Measurements from ENCODE around the gene AQP2. TPM values are rescaled to one million over a fixed set of nuclear protein-coding genes. Genes with fewer than 3 reads are reported as not detected.

AQP2 gene
- polyA plus RNA-seq, 4 donors, result 0.04 TPM; not detected in 3

DNA sequence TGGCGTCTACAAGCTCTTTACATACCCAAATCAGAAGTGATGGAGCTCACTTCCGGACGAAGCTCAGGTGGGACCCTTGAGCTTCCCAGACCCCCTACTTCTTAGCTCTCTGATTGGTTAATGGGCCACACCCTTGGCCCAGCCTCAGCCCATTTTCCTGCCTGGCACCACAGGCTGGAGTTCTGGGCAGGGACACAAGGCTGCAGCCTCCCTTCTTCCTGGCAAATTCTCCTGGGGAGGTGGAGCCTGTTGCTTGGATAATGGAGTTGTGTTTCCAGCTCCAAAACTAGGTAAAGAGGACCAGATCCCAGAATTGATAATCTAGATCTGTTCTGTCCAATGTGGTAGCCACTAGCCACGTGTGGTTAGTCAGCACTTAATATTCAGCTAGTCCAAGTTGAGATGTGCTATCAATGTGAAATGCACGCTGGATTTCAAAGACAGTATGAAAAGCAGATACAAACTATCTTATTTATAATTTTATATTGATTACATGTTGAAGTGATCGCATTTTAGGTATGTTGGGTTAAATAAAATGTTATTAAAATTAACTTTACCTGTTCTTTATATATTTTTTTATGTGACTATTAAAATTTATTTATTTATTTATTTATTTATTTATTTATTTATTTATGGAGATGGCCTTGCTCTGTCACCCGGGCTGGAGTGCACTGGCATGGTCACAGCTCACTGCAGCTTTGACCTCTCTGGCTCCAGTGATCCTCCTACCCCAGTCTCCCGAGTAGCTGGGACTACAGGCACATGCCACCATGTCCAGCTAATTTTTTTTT lies 34.2 kb upstream of the AQP2 start:
- no peak for DNase-seq
- WGBS, 3 donors, result 76 to 84% (median 77%) methylated on average over 8 of the region's 8 CpGs
- Histone ChIP-seq H3K27me3 (ENCODE audit: control insufficient read depth in 3 of 3, insufficient read depth in 3 of 3, low read length in 3 of 3) (no peaks in the 10 kb centered on the region), H3K27ac (ENCODE audit: low read depth in 1 of 3, low read length in 2 of 3) (no peak overlapping the region), H3K9me3 (ENCODE audit: control insufficient read depth in 2 of 2, insufficient read depth in 1 of 2, low read depth in 1 of 2, low read length in 1 of 2) (no peaks in the 10 kb centered on the region), H3K4me1 (ENCODE audit: control insufficient read depth in 3 of 3, insufficient read depth in 2 of 3, low read depth in 1 of 3, low read length in 2 of 3) (no peaks in the 10 kb centered on the region), H3K36me3 (ENCODE audit: control insufficient read depth in 3 of 3, insufficient read depth in 2 of 3, low read depth in 1 of 3, low read length in 3 of 3) (no peaks in the 10 kb centered on the region), H3K4me3 (ENCODE audit: low read depth in 1 of 3, low read length in 3 of 3) (no peak overlapping the region)
- FAIRE-seq, result no peak

GRCh38 chr12:49917166-49917787 lies 33.3 kb upstream of the AQP2 start:
- Histone ChIP-seq H3K36me3 (ENCODE audit: control insufficient read depth in 3 of 3, insufficient read depth in 2 of 3, low read depth in 1 of 3, low read length in 3 of 3) (no peaks in the 10 kb centered on the region), H3K4me1 (ENCODE audit: control insufficient read depth in 3 of 3, insufficient read depth in 2 of 3, low read depth in 1 of 3, low read length in 2 of 3) (no peaks in the 10 kb centered on the region), H3K27ac (ENCODE audit: low read depth in 1 of 3, low read length in 2 of 3) (no peak overlapping the region), H3K4me3 (ENCODE audit: low read depth in 1 of 3, low read length in 3 of 3) (no peak overlapping the region), H3K27me3 (ENCODE audit: control insufficient read depth in 3 of 3, insufficient read depth in 3 of 3, low read length in 3 of 3) (no peaks in the 10 kb centered on the region), H3K9me3 (ENCODE audit: control insufficient read depth in 2 of 2, insufficient read depth in 1 of 2, low read depth in 1 of 2, low read length in 1 of 2) (no peaks in the 10 kb centered on the region)
- 74 to 91% (median 85%) methylated on average over 12 of the region's 12 CpGs for WGBS, 3 donors
- no peak for FAIRE-seq
- no peak for DNase-seq

- Histone ChIP-seq H3K27me3 (ENCODE audit: control insufficient read depth in 3 of 3, insufficient read depth in 3 of 3, low read length in 3 of 3) (no peaks in the 10 kb centered on the region), H3K4me3 (ENCODE audit: low read depth in 1 of 3, low read length in 3 of 3) (no peak overlapping the region), H3K27ac (ENCODE audit: low read depth in 1 of 3, low read length in 2 of 3) (no peak overlapping the region), H3K9me3 (ENCODE audit: control insufficient read depth in 2 of 2, insufficient read depth in 1 of 2, low read depth in 1 of 2, low read length in 1 of 2) (no peaks in the 10 kb centered on the region), H3K4me1 (ENCODE audit: control insufficient read depth in 3 of 3, insufficient read depth in 2 of 3, low read depth in 1 of 3, low read length in 2 of 3) (no peaks in the 10 kb centered on the region), H3K36me3 (ENCODE audit: control insufficient read depth in 3 of 3, insufficient read depth in 2 of 3, low read depth in 1 of 3, low read length in 3 of 3) (no peaks in the 10 kb centered on the region)
- DNase-seq, result no peak
- WGBS, 3 donors, result 74 to 83% (median 75%) methylated on average over 5 of the region's 5 CpGs
- no peak for FAIRE-seq
Observed at GRCh38 chr12:49917788-49918173, 32.8 kb upstream of the AQP2 start.

GRCh38 chr12:49920241-49920914 lies 30.2 kb upstream of the AQP2 start:
- Histone ChIP-seq H3K27ac (ENCODE audit: low read depth in 1 of 3, low read length in 2 of 3) (no peak overlapping the region), H3K9me3 (ENCODE audit: control insufficient read depth in 2 of 2, insufficient read depth in 1 of 2, low read depth in 1 of 2, low read length in 1 of 2) (no peaks in the 10 kb centered on the region), H3K27me3 (ENCODE audit: control insufficient read depth in 3 of 3, insufficient read depth in 3 of 3, low read length in 3 of 3) (no peaks in the 10 kb centered on the region), H3K4me1 (ENCODE audit: control insufficient read depth in 3 of 3, insufficient read depth in 2 of 3, low read depth in 1 of 3, low read length in 2 of 3) (no peaks in the 10 kb centered on the region), H3K4me3 (ENCODE audit: low read depth in 1 of 3, low read length in 3 of 3) (no peak overlapping the region), H3K36me3 (ENCODE audit: control insufficient read depth in 3 of 3, insufficient read depth in 2 of 3, low read depth in 1 of 3, low read length in 3 of 3) (no peaks in the 10 kb centered on the region)
- FAIRE-seq (no peak), DNase-seq (no peak)
- WGBS, 3 donors, result 40 to 54% (median 49%) methylated on average over 12 of the region's 12 CpGs

DNA sequence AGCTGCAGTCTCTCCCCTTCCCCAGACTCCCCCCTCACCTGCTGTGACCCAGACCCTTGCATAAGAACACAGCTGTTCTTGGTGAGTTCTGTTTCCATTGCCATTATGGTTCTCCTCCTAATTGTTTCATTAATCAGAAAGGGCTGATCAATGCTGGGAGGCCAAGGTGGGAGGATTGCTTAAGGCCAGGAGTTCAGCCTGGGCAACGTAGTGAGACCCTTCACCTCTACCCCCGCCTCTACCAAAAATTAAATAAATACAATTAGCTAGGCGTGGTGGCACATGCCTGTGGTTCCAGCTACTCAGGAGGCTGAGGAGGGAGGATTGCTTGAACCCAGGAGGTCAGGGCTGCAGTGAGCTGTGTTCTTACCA lies 29.6 kb upstream of the AQP2 start:
- no peak overlapping the region for H3K27ac ChIP-seq (ENCODE audit: low read depth in 1 of 3, low read length in 2 of 3)
- H3K4me1 ChIP-seq (ENCODE audit: control insufficient read depth in 3 of 3, insufficient read depth in 2 of 3, low read depth in 1 of 3, low read length in 2 of 3), result no peaks in the 10 kb centered on the region
- H3K9me3 ChIP-seq (ENCODE audit: control insufficient read depth in 2 of 2, insufficient read depth in 1 of 2, low read depth in 1 of 2, low read length in 1 of 2), result no peaks in the 10 kb centered on the region
- H3K4me3 ChIP-seq (ENCODE audit: low read depth in 1 of 3, low read length in 3 of 3), result no peak overlapping the region
- H3K27me3 ChIP-seq (ENCODE audit: control insufficient read depth in 3 of 3, insufficient read depth in 3 of 3, low read length in 3 of 3), result no peaks in the 10 kb centered on the region
- 45 to 72% (median 61%) methylated on average over 3 of the region's 3 CpGs for WGBS, 3 donors
- DNase-seq (no peak), FAIRE-seq (no peak)
- no peaks in the 10 kb centered on the region for H3K36me3 ChIP-seq (ENCODE audit: control insufficient read depth in 3 of 3, insufficient read depth in 2 of 3, low read depth in 1 of 3, low read length in 3 of 3)

GRCh38 chr12:49921299-49921698 lies 29.2 kb upstream of the AQP2 start:
- 64 to 83% (median 75%) methylated on average over 3 of the region's 3 CpGs for WGBS, 3 donors
- Histone ChIP-seq H3K27me3 (ENCODE audit: control insufficient read depth in 3 of 3, insufficient read depth in 3 of 3, low read length in 3 of 3) (no peaks in the 10 kb centered on the region), H3K4me3 (ENCODE audit: low read depth in 1 of 3, low read length in 3 of 3) (no peak overlapping the region), H3K36me3 (ENCODE audit: control insufficient read depth in 3 of 3, insufficient read depth in 2 of 3, low read depth in 1 of 3, low read length in 3 of 3) (no peaks in the 10 kb centered on the region), H3K9me3 (ENCODE audit: control insufficient read depth in 2 of 2, insufficient read depth in 1 of 2, low read depth in 1 of 2, low read length in 1 of 2) (no peaks in the 10 kb centered on the region), H3K27ac (ENCODE audit: low read depth in 1 of 3, low read length in 2 of 3) (no peak overlapping the region), H3K4me1 (ENCODE audit: control insufficient read depth in 3 of 3, insufficient read depth in 2 of 3, low read depth in 1 of 3, low read length in 2 of 3) (no peaks in the 10 kb centered on the region)
- DNase-seq (no peak), FAIRE-seq (no peak)

GRCh38 chr12:49921936-49922335 lies 28.6 kb upstream of the AQP2 start:
- DNase-seq, result no peak
- WGBS, 3 donors, result 43 to 68% (median 44%) methylated on average over 6 of the region's 6 CpGs
- FAIRE-seq, result no peak
- Histone ChIP-seq H3K27me3 (ENCODE audit: control insufficient read depth in 3 of 3, insufficient read depth in 3 of 3, low read length in 3 of 3) (no peaks in the 10 kb centered on the region), H3K36me3 (ENCODE audit: control insufficient read depth in 3 of 3, insufficient read depth in 2 of 3, low read depth in 1 of 3, low read length in 3 of 3) (no peaks in the 10 kb centered on the region), H3K4me1 (ENCODE audit: control insufficient read depth in 3 of 3, insufficient read depth in 2 of 3, low read depth in 1 of 3, low read length in 2 of 3) (no peaks in the 10 kb centered on the region), H3K4me3 (ENCODE audit: low read depth in 1 of 3, low read length in 3 of 3) (no peak overlapping the region), H3K9me3 (ENCODE audit: control insufficient read depth in 2 of 2, insufficient read depth in 1 of 2, low read depth in 1 of 2, low read length in 1 of 2) (no peaks in the 10 kb centered on the region), H3K27ac (ENCODE audit: low read depth in 1 of 3, low read length in 2 of 3) (no peak overlapping the region)

DNA sequence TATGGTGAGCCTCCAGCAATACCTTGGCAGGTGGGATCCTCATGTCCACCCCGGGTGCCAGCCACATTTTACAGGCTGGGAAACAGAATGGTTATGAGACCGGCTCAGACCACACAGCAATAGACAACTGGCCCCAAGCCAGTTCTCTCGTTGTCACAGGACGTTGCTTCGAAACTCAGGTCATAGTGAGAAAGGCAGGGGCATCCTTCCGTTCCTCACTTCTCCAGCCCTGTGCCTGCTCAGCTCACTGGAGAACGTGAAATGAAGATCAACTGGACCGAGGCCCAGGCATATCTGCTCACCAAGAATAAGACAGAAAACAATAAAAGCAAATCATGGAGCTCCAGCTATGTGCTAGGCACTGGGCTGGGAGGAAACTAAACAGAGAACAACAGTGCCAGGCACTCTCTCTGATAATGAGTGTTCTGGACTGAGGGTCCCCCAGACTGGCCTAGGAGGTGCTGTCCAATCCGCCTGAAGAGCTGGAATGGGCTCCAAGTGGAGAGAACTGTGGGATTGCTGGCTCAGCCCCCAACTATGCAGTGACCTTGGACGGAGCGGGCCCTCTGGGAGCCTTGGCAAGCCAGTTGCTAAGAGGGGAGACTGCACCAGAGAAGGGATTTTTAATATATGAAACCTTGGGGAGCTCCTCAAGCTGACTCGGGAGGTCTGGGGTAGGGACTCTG lies 28.0 kb upstream of the AQP2 start:
- Histone ChIP-seq H3K4me1 (ENCODE audit: control insufficient read depth in 3 of 3, insufficient read depth in 2 of 3, low read depth in 1 of 3, low read length in 2 of 3) (no peaks in the 10 kb centered on the region), H3K27ac (ENCODE audit: low read depth in 1 of 3, low read length in 2 of 3) (no peak overlapping the region), H3K27me3 (ENCODE audit: control insufficient read depth in 3 of 3, insufficient read depth in 3 of 3, low read length in 3 of 3) (no peaks in the 10 kb centered on the region), H3K4me3 (ENCODE audit: low read depth in 1 of 3, low read length in 3 of 3) (no peak overlapping the region), H3K9me3 (ENCODE audit: control insufficient read depth in 2 of 2, insufficient read depth in 1 of 2, low read depth in 1 of 2, low read length in 1 of 2) (no peaks in the 10 kb centered on the region), H3K36me3 (ENCODE audit: control insufficient read depth in 3 of 3, insufficient read depth in 2 of 3, low read depth in 1 of 3, low read length in 3 of 3) (no peaks in the 10 kb centered on the region)
- 67 to 72% (median 69%) methylated on average over 12 of the region's 12 CpGs for WGBS, 3 donors
- DNase-seq, result no peak
- FAIRE-seq, result no peak
